GM19193 (cell line): Measurements from ENCODE around the gene NT5DC1.

Experiments
- POLR2A ChIP-seq: IDR thresholded peaks from 4 replicates; pipeline ENCODE4 v1.6.1; 2011; ENCODE audit not compliant: insufficient read depth, insufficient read length; ENCODE audit errors: extremely low read depth

NT5DC1 gene

DNA sequence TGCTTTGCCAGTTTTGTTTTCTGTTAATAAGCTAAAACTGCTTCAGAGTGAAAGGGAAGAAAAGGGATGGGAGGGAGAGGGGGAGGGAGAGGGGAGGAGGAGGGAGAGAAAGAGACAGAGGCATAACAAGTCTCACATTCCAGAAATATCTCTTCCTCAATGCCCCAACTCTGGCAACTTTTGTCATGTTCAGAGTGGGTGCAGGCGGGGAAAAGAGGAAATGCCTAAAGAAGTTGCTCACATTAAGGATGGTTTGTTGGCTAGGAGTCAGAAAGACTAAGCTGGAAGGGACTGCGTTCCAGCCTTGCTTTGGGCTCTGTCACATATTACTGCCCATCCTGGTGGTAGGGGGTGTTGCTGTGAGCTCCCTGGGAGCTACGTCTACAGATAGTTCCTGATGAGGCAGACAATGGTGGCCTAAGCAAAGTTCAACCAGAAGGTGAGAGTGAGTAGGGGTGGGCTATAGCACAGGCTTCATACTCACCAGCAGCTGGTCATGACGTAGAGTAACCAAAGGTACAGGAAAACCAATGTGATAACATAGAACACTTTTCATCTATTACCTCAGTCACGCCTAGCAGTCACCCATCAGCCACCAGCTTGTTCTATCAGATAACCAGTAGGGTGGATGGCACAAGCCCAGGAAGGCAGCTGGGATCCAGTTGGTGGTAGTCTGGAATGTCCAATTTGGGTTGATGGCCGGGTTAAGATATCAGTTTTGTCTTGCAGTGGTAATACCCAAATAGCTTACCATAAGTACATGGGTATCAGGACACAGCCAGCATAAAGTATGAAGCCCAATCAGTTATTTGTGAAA, 151.1 kb downstream of the NT5DC1 start:
- TF ChIP-seq POLR2A, result no peak

DNA sequence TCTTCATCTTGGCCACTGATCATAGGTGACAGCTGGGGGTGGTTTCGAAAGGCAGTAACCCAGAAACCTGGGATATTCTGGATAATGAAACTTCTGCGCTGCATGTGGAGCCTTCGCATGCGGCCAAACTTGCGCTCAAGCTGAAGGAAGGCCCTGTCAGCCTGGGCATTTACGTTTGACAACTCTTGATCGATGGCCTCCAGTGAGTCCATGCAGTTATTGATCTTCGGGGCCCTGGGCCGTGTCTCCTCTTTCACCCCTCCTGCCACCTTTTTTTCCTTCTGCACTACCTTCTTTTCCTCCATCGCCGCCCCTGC, 152.5 kb downstream of the NT5DC1 start:
- no peak for TF ChIP-seq POLR2A

DNA sequence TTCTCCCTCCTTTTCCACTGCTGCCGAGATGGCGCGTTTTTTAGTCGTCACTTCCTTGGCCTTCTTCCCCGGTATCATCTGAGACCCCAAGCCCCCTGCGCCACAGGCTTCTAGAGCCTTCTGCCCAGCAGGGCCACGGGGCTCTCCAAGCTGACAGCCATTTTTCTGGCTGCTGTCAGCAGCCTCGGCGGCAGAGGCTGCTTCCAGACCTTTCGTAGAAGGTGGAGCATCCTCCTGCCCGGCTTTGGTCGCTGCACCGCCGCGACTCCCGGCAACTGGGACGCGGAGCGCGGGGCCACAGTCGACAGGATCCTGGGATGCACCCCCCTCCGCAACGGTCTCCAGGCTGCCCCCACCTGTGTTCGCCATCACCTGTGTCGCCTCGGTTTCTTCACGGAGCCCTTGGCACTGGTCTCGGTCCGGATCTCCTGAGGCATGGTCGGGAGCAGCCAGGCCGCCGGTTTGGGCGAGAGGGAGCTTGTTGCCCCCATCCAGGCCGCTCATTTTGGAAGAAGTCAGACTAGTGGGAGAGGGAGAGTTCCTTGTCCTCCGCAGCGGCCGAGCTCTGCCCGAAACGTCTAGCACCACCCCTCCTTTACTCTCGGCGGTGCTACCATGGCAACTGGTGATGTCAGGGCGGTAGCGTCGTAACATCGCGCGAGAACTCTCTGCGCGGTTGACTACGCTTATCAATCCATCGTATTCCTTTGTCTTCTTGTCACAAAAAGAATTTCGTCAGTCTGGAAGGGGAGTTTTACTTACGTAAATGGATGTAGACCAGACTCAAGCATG, 153.0 kb downstream of the NT5DC1 start, which contains the start of gene TSPYL4:
TSPYL4 (minus strand) TSS at position 571 of the 792 bp plus-strand sequence; CDS start at position 504, 67 bp downstream.
- TF ChIP-seq POLR2A, result no peak

DNA sequence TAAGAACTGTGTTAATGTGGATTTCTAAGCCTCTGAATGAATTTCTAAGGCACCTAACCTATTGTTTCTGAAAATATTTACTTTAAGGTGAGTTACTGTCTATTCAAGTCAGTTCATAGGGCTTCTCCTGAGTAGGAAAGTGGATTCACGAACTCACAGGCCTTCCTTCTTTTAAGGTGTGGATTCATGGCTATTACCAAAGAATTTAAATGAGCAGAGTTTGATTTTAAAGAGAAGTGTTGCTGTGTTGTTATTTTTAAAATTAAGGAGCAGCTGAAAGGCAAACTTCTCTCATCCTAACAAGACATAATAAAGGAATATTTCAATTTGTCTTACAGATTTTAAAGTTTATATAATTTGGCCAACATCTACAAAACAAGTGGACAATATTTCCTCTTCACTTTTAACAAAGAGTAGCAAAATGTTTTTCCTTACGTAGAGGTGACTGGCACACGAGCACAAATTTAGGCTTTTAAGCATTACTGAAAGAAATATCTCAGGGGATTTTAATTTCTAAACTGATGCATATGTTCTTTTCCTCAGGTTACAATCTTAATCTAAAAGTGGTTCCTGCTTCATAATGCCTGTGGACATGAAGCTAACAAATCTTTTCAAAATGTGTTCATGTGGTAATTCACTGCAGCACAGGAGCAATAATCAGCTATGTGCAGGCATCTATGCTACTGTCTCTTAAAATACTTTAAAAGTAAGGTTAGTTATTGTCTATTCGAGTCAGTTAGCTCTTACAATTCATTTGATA, 153.8 kb downstream of the NT5DC1 start:
- no peak for TF ChIP-seq POLR2A

DNA sequence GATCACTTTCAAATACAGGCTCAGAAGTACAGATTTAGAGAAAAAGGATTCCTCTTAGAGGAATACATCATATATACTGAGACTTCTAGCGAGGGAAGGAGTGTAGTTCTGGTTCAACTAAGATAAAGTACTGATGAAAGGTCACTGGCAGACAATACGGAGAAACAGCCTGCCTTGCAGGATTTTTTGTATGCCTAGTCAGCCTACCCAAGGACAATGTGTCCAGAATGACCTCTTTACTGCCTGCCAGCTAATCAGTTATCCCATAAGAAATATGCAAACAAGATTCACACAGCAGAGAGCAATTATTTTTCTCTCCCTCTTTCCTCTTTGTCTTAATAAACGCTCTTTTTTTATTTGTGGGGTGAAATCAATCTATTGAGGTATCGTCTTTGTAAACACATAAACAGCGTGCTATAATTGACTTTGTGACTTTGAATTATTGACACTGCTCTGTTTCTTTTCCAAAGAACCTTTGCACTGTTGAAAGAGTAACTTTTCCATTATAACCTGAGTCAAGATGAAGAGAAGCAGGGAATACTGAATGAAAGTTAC, 154.7 kb downstream of the NT5DC1 start:
- no peak for TF ChIP-seq POLR2A

DNA sequence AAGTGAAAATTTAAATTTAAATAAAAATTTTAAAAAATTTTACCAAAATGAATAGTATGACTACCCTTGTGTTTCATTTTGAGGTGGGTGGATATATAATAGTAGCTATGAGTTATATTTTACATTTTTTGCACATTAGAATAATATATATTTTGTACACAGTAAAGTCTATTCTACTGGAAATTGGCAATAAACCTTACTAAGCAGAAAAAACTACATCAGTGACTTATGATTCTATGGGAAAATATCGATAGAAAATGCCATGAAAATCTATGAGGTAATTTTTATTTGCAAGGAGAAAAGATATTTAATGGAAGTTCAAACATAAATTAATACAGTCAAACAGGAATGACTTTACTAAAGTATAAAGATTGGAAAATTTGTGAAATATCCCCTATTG, 156.0 kb downstream of the NT5DC1 start:
- no peak for TF ChIP-seq POLR2A

DNA sequence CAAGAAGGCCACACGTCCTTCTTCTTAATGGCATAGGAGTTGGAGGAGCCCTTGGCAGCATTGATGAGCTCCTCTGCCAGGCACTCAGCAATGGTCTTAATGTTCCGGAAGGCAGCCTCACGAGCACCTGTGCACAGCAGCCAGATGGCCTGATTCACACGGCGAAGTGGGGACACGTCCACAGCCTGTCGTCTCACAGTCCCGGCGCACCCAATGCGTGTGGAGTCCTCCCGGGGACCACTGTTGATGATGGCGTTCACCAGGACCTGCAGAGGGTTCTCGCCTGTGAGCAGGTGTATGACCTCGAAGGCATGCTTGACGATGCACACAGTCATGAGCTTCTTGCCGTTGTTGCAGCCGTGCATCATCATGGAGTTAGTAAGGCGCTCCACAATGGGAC, 157.9 kb downstream of the NT5DC1 start:
- TF ChIP-seq POLR2A, result no peak

DNA sequence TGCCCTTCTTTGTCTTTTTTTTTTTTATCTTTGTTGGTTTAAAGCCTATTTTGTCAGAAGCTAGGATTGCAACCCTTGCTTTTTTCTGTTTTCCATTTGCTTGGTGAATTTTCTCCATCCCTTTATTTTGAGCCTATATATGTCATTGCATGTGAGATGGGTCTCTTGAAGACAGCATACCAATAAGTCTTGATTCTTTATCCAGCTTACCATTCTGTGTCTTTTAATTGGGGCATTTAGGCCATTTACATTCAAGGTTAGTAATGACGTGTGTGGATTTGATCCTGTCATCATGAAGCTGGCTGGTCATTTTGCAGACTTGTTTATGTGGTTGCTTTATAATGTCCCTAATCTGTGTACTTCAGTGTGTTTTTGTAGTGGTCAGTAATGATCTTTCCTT, 162.7 kb downstream of the NT5DC1 start:
- TF ChIP-seq POLR2A, result no peak

DNA sequence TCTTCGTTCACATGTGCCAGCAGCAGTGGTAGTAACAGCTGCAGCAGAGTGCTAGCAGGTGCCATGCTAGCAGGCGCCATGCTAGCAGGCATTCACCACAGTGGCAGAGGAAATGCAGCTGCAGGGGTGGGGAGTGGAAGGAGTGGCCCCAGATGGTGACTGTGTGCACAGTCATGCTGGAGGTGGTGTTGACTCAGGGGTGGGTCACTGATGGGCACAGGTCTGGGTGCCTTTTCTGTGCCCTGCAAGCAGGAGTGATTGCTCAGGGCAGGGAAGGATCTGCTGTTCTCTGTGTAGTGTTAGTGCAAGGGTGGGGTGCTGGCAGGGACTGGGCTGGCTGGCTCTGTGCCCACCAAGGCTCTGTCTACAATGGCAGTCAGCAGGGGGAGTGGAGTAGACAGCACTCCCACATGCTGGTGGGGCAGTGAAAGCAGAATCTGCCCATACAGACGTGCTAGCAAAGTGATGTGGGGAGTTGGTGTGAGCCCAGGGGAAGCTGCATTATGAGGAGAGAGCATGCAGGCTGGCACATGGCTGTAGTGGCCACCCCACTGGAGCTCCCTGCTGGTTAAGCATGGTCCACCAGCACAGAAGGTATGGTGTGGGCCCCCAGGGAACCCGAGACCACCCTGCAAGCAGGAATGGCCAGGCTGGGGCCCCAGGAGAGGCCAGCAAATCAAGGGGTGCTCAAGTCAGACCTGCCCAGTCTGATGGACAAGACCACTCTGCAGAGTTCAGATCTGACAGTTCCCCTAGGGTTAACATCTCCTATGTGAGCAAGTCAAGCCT, 164.6 kb downstream of the NT5DC1 start:
- TF ChIP-seq POLR2A, result no peak

DNA sequence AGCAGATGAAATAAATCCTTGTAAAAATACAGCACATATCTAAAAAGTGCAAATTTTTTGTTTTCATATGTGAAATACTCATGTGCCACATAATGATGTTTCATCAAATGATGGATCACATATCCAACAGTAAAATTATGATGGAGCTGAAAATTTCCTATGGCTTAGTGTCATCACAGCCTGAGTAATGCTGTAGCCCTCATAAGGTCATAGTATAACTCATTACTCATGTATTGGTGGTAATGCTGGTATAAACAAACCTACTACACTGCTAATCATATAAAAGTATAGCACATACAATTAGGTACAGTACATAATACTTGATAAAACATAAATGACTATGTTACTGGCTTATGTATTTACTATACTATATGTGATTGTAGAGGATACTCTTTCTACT, 166.2 kb downstream of the NT5DC1 start:
- no peak for TF ChIP-seq POLR2A

DNA sequence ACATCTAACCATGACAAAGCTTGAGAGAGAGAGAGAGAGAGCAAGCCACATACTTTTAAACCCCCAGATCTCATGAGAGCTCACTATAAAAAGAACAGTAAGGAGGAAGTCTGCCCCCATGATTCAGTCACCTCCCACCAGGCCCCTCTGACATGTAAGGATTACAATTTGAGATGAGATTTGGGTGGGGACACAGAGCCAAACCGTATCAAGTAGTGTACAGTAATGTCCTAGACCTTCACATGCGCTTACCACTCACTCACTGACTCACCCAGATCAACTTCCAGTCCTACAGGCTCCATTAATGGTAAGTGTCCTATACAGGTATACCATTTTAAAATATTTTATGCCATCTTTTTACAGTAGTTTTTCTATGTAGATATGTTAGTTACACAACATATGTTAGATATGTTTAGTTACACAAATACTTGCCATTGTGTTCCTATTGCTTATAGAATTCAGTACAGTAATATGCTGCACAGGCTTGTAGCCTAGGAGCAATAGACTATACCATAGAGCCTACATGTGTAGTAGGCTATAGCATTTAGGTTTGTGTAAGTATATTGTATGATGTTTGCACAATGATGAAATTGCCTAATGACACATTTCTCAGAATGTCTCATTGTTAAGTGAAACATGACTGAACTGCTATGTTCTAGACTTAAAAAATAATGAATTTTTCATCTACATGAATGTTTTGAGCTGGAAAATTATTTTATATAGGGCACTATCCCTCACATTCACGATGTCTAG, 167.4 kb downstream of the NT5DC1 start:
- no peak for TF ChIP-seq POLR2A

DNA sequence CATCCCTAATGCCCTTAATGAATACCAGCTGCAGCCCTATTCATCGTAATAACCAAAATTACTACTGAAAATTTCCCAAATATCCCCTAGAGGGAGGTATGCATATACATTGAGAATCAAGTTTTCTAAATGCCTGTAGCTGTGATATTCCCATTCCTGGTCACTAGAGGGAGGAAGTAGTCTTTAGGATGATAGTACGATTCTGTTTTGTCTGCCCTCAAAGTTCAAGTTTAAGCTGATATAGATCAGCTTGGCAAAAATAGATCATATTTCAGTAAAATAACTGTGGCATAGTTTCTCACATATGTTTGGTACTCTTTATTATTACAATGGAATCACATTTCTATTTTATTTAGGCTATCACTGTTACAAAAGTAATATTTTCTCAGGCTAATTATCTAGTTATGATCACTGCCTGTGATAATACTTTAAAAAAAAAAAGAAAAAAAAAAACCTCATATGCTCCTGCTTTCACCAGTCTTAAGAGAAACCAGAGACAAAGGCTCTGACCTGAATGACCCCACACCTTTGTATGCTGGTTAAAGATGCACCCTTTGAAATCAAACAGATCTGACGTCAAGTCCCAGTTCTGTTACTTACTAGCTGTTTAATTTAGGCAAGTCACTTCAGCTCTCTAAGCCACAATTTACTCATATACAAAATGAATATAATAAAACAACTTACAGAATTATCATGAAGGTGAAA, 168.1 kb downstream of the NT5DC1 start:
- TF ChIP-seq POLR2A, result no peak

DNA sequence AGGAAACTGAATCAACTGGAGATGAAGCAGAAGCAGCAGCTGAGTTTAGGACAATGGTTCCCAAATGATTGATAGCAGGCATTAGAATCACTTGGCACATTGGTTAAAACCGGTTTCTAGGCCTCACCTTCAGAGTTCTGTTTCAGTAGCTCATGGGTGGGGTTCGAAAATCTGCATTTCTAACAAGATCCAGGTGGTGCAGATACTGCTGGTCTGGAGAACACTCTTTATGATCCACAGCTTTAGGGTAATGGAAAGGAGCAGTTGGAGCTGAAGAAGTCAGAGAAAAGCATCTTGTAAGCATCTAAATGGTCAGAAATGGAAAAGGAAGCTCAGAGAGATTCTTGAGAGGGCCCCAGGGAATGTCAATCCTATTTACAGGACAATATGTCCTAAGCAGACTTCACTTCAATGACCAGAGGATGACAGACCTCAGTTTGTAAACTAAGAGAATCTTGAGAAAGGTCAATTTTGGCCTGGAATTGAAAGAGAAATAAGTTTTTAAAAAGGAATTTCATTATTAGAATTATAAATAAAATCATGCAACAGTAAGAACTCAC, 170.6 kb downstream of the NT5DC1 start:
- no peak for TF ChIP-seq POLR2A
